ENCODE measurements around the gene S100A7. TPM values are rescaled to one million over a fixed set of nuclear protein-coding genes. Genes with fewer than 3 reads are reported as not detected.

Gene S100A7
- total and polyA plus RNA-seq, 9 of the 15 experiments (the other 6 are each of a cell fraction or from before 2014, with no cell fraction given) = not detected

DNA sequence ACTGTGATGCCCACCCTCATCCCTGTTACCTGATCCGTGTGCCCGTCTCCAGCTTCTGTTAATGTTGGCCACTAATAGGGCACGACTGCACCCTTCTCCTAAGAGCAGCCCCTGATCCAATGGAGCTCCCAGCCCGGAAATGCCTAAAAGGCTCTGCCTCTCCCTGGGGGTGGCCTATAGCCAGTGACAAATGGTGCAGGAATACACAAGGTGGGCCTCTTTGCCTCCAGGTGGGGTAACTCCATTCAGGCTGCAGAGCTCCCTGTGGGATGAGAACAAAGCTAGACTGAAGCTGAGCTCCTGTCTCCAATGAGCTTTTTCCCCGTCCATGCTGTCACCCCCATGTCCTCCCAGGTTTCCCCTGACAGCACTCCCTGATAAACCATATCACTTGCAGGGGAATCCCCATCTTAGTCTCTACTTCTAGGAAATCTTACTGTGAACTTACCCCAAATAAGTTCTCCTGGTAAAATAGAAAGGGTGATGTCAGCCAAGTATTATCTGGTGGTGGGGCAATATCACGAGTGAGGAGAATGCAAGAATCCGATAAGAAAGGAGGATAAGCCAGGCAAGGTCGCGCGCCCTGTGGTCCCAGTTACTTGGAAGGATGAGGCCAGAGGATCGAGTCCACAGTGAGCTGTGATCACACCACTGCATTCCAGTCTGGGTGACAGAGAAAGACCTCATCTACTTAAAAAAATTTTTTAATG lies 25.6 kb downstream of the S100A7 start (continued):
- TF ChIP-seq, protein P1, sequence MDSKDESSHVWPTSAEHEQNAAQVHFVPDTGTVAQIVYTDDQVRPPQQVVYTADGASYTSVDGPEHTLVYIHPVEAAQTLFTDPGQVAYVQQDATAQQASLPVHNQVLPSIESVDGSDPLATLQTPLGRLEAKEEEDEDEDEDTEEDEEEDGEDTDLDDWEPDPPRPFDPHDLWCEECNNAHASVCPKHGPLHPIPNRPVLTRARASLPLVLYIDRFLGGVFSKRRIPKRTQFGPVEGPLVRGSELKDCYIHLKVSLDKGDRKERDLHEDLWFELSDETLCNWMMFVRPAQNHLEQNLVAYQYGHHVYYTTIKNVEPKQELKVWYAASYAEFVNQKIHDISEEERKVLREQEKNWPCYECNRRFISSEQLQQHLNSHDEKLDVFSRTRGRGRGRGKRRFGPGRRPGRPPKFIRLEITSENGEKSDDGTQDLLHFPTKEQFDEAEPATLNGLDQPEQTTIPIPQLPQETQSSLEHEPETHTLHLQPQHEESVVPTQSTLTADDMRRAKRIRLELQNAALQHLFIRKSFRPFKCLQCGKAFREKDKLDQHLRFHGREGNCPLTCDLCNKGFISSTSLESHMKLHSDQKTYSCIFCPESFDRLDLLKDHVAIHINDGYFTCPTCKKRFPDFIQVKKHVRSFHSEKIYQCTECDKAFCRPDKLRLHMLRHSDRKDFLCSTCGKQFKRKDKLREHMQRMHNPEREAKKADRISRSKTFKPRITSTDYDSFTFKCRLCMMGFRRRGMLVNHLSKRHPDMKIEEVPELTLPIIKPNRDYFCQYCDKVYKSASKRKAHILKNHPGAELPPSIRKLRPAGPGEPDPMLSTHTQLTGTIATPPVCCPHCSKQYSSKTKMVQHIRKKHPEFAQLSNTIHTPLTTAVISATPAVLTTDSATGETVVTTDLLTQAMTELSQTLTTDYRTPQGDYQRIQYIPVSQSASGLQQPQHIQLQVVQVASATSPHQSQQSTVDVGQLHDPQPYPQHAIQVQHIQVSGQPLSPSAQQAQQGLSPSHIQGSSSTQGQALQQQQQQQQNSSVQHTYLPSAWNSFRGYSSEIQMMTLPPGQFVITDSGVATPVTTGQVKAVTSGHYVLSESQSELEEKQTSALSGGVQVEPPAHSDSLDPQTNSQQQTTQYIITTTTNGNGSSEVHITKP (IDR thresholded peaks at IDR 0.05; ENCODE audit: partially characterized antibody) = no peak
- TF ChIP-seq HMG20A (CRISPR knock-in tag; conservative IDR thresholded peaks at IDR 0.05) = no peak
- TF ChIP-seq ZNF551 (CRISPR knock-in tag; IDR thresholded peaks at IDR 0.05) = no peak
- no peak for TF ChIP-seq ZNF217 (CRISPR knock-in tag; IDR thresholded peaks at IDR 0.05)
- TF ChIP-seq MAZ (CRISPR knock-in tag; conservative IDR thresholded peaks at IDR 0.05 in 1 of 2, IDR thresholded peaks at IDR 0.05 in 1 of 2) = peak in 1 of 2 experiments; percentile 48; a peak in 1 of 4 replicates
- no peak for TF ChIP-seq POLR3G (IDR thresholded peaks at IDR 0.05; ENCODE audit: extremely low read depth, insufficient read length, insufficient replicate concordance)
- TF ChIP-seq, protein P2, sequence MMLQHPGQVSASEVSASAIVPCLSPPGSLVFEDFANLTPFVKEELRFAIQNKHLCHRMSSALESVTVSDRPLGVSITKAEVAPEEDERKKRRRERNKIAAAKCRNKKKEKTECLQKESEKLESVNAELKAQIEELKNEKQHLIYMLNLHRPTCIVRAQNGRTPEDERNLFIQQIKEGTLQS (IDR thresholded peaks at IDR 0.05) = peak; percentile 88
- TF ChIP-seq, protein P2 (CRISPR knock-in tag; conservative IDR thresholded peaks at IDR 0.05) = no peak
- no peak for TF ChIP-seq TBP (optimal IDR thresholded peaks at IDR 0.05; ENCODE audit: low read depth, low read length)
- no peak for TF ChIP-seq FOXK1 (CRISPR knock-in tag; IDR thresholded peaks at IDR 0.05; ENCODE audit: borderline replicate concordance)
- TF ChIP-seq, protein P3, sequence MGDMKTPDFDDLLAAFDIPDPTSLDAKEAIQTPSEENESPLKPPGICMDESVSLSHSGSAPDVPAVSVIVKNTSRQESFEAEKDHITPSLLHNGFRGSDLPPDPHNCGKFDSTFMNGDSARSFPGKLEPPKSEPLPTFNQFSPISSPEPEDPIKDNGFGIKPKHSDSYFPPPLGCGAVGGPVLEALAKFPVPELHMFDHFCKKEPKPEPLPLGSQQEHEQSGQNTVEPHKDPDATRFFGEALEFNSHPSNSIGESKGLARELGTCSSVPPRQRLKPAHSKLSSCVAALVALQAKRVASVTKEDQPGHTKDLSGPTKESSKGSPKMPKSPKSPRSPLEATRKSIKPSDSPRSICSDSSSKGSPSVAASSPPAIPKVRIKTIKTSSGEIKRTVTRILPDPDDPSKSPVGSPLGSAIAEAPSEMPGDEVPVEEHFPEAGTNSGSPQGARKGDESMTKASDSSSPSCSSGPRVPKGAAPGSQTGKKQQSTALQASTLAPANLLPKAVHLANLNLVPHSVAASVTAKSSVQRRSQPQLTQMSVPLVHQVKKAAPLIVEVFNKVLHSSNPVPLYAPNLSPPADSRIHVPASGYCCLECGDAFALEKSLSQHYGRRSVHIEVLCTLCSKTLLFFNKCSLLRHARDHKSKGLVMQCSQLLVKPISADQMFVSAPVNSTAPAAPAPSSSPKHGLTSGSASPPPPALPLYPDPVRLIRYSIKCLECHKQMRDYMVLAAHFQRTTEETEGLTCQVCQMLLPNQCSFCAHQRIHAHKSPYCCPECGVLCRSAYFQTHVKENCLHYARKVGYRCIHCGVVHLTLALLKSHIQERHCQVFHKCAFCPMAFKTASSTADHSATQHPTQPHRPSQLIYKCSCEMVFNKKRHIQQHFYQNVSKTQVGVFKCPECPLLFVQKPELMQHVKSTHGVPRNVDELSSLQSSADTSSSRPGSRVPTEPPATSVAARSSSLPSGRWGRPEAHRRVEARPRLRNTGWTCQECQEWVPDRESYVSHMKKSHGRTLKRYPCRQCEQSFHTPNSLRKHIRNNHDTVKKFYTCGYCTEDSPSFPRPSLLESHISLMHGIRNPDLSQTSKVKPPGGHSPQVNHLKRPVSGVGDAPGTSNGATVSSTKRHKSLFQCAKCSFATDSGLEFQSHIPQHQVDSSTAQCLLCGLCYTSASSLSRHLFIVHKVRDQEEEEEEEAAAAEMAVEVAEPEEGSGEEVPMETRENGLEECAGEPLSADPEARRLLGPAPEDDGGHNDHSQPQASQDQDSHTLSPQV (IDR thresholded peaks at IDR 0.05) = no peak
- no peak for TF ChIP-seq MTF1 (CRISPR knock-in tag; IDR thresholded peaks at IDR 0.05; ENCODE audit: borderline replicate concordance)
- no peak for TF ChIP-seq NFE2L1 (tag; IDR thresholded peaks at IDR 0.05; ENCODE audit: borderline replicate concordance, low read depth)
- TF ChIP-seq ZBTB7A (IDR thresholded peaks at IDR 0.05; ENCODE audit: borderline replicate concordance, control insufficient read depth, low read depth, low read length) = no peak
- no peak for TF ChIP-seq SUPT5H (IDR thresholded peaks at IDR 0.05)
- TF ChIP-seq, protein P4, sequence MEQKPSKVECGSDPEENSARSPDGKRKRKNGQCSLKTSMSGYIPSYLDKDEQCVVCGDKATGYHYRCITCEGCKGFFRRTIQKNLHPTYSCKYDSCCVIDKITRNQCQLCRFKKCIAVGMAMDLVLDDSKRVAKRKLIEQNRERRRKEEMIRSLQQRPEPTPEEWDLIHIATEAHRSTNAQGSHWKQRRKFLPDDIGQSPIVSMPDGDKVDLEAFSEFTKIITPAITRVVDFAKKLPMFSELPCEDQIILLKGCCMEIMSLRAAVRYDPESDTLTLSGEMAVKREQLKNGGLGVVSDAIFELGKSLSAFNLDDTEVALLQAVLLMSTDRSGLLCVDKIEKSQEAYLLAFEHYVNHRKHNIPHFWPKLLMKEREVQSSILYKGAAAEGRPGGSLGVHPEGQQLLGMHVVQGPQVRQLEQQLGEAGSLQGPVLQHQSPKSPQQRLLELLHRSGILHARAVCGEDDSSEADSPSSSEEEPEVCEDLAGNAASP (IDR thresholded peaks at IDR 0.05) = no peak

All from K562 (cell line).